GM19438 (cell line): ENCODE measurements around the gene MINK1.

Experiments
- ATAC-seq: cut with Tn5 transposase; IDR thresholded peaks from one replicate; pipeline ENCODE4 v1.9.1; 2021; ENCODE audit warnings: low read depth; ENCODE audit not compliant: unreplicated experiment

The MINK1 gene

GRCh38 chr17:4833178-4833940 is at the start of gene MINK1:
Gene MINK1 (plus strand): TSS chr17:4833340. CDS start chr17:4833584, 244 bp downstream.
- peak; percentile 79 for ATAC-seq

GRCh38 chr17:4785311-4786105 is 47.6 kb upstream of the MINK1 start:
- no peak for ATAC-seq

GRCh38 chr17:4786106-4786511 is 47.0 kb upstream of the MINK1 start, which contains the start of gene VMO1:
Gene VMO1 (minus strand): TSS chr17:4786364. CDS start chr17:4786352, 12 bp downstream.
- no peak for ATAC-seq

- no peak for ATAC-seq
Observed at GRCh38 chr17:4786516-4786915, 46.6 kb upstream of the MINK1 start.

GRCh38 chr17:4788159-4788806 is 44.9 kb upstream of the MINK1 start:
- ATAC-seq = no peak

GRCh38 chr17:4788807-4789700 is 44.1 kb upstream of the MINK1 start, which contains the start of gene GLTPD2:
Gene GLTPD2 (plus strand): TSS chr17:4788964. CDS start chr17:4789012, 48 bp downstream.
- no peak for ATAC-seq

- no peak for ATAC-seq
Observed at GRCh38 chr17:4789701-4789950, 43.5 kb upstream of the MINK1 start.

- ATAC-seq = no peak
Observed at GRCh38 chr17:4789951-4790704, 43.0 kb upstream of the MINK1 start.

GRCh38 chr17:4790705-4791088 is 42.4 kb upstream of the MINK1 start:
- no peak for ATAC-seq

- ATAC-seq = no peak
Observed at GRCh38 chr17:4795168-4795567, 38.0 kb upstream of the MINK1 start.

GRCh38 chr17:4796552-4796920 is 36.6 kb upstream of the MINK1 start:
- no peak for ATAC-seq

GRCh38 chr17:4800462-4801196 is 32.5 kb upstream of the MINK1 start:
- ATAC-seq = no peak

GRCh38 chr17:4802228-4802627 is 30.9 kb upstream of the MINK1 start, which contains the start of gene C17orf114:
Gene C17orf114 (minus strand): TSS chr17:4802328.
- ATAC-seq = no peak

- ATAC-seq = no peak
Observed at GRCh38 chr17:4806456-4806776, 26.7 kb upstream of the MINK1 start.

GRCh38 chr17:4806777-4807604 is 26.1 kb upstream of the MINK1 start, which contains the start of gene PLD2:
Gene PLD2 (plus strand): TSS chr17:4807152. CDS start chr17:4807773, 621 bp downstream.
- ATAC-seq = peak; percentile 83

GRCh38 chr17:4807605-4808377 is 25.3 kb upstream of the MINK1 start:
- no peak for ATAC-seq

- no peak for ATAC-seq
Observed at GRCh38 chr17:4808378-4808767, 24.8 kb upstream of the MINK1 start.
